ENCODE results near the gene TMC5.
"Not testable (repeated sequence)": the region's sequence is repeated elsewhere in the genome, so short reads cannot be mapped to it uniquely, and the experiment has no call there.

Gene TMC5

GRCh38 chr16:19410435-19411171 lies 7.1 kb upstream of the TMC5 start:
- no peak for DNase-seq

DNA sequence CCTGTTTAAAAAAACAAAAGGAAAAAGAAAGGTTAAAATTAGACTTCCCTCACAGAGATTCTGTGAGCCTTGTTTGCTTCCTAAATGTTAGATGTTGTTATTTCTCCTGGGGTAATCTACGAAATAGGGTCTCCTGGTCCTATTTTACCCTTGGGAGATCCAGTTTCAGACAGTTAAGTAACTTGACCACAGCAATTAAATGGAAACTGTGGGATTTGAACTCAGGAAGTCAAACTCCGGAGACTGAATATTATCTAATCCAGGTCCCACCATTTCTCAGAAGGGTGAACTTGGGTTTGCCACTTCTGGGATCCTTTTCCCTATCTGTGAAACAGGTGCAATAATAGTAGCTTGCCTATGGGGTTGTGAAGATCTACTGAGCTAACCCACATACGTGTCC lies 6.4 kb upstream of the TMC5 start:
- no peak for DNase-seq

- DNase-seq = not testable (repeated sequence)
These were observed 5.6 kb upstream of the TMC5 start for GRCh38 chr16:19412055-19412454.

GRCh38 chr16:19415461-19415860 lies 2.2 kb upstream of the TMC5 start:
- no peak for DNase-seq

DNA sequence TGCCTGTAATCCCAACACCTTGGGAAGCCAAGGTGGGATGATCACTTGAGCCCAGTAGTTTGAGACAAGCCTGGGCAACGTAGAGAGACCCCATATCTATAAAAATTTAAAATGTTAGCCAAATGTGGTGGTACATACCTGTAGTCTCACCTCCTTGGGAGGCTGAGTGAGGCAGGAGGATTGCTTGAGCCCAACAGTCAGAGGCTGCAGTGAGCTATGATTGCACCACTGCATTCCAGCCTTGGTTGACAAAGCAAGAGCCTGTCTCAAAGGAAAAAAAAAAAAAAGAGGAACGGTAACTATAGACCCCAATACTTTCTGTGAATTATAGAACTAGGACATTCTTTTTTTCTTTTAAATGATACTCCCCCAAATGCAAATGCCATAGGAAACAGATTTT lies 1.8 kb upstream of the TMC5 start:
- no peak for DNase-seq

- DNase-seq = no peak
These were observed 517 bp downstream of the TMC5 start for GRCh38 chr16:19418200-19418599.

- no peak for DNase-seq
These were observed 2.0 kb downstream of the TMC5 start for GRCh38 chr16:19419698-19420075.

DNA sequence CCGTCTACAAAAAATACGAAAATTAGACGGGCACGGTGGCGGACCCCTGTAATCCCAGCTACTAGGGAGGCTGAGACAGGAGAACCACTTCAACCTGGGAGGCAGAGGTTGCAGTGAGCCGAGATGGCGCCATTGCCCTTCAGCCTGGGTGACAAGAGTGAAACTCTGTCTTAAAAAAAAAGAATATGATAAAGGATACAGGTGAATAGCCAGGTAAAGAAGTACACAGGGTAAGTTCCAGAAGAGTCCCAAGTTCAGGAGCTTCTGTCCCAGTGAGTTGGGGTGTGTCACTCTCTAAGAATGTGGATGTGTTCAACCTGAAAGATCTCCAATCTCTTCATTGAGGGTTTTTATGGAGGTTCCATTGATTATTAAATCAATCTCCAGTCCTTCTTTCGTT lies 6.8 kb downstream of the TMC5 start:
- no peak for DNase-seq

DNA sequence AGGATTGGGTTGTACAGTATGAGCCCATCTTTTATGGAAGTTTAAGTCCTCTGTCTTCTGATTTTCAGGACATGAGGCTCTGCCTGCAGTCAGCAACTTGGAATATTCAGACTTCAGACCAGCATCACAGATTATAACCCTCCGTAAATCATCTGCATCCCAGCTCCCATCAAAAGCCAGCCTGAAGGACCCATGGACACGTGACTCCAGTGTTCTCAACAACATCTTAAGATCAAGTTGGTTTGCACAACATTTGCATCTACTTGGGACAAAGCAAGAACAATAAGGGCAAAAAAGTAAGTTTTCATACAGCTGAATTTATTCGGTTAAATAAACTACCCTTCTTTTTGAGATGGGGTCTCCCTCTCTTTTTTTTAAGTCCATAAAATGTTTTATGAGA lies 12.7 kb downstream of the TMC5 start:
- DNase-seq = no peak

GRCh38 chr16:19431636-19432340 lies 14.1 kb downstream of the TMC5 start:
- no peak for DNase-seq

GRCh38 chr16:19432429-19432828 lies 14.7 kb downstream of the TMC5 start:
- DNase-seq = no peak

DNA sequence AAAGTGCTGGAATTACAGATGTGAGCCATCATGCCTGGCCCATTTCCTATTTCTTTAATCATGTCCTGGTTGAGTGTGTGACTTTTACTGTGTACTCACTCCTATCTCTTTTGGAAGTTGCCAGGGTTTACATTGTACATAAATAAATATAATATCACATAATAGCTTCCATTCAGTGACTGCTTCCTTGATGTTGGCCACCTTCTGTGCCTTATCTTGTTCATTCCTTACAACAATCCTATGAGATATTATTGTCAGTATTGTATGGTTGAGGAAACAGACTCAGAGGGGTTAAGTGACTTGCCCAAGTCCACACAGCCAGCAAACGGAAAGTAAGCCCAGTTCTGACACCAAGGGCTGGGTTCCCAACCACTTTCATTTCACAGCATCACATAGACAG lies 16.9 kb downstream of the TMC5 start:
- DNase-seq = no peak

- no peak for DNase-seq
These were observed 18.9 kb downstream of the TMC5 start for GRCh38 chr16:19436540-19436939.

DNA sequence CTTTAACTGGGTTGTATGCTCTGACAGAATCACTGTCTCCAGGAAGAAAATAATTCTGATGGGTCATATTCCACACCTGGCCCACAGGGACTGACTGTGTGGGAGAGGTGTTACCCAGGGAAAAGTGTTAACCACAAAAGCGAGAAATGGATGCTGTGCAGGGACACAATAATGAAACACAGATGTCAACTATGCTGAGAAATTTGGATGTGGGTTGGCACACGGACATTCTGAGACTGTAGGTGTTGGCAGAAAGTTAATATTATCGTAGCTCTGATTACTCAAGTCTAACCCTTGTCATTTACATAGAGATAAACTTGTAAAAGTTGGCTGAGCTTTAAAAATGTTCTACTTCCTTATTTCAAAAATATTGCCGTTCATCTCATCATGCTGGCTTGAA lies 19.6 kb downstream of the TMC5 start:
- no peak for DNase-seq

- DNase-seq = no peak
These were observed 21.1 kb downstream of the TMC5 start for GRCh38 chr16:19438739-19439138.

DNA sequence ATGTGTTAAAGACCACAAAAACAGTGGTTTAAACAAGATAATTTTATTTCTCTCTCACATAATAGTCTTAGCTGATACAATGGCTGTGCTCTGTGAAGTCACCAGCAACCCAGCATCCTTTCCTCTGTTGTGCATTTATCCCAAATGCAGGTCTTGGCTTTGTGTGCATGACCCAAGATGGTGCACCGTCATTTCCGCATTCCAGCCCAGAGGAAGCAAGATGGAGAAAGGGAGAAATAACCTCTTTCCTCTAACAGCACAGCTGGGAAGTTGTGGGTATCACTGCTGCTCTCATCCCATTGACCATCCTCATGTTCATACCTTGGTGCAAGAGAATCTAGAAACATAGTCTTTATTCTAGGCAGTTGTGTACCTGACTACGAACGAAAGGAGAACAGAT lies 21.8 kb downstream of the TMC5 start:
- no peak for DNase-seq

DNA sequence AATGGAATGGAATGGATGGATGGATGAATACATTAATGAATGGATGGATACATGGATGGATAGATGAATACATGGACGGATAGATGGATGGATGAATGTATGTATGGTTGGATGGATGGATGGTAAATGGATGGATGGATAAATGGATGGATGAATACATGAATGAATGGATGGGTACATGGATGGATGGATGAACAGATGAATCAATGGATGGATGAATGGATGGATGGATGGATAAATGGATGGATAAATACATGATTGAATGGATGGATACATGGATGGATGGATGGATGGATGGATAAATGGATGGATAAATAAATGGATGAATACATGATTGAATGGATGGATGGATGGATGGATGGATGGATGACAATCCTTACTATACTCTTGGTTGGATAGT lies 26.0 kb downstream of the TMC5 start:
- no peak for DNase-seq

DNA sequence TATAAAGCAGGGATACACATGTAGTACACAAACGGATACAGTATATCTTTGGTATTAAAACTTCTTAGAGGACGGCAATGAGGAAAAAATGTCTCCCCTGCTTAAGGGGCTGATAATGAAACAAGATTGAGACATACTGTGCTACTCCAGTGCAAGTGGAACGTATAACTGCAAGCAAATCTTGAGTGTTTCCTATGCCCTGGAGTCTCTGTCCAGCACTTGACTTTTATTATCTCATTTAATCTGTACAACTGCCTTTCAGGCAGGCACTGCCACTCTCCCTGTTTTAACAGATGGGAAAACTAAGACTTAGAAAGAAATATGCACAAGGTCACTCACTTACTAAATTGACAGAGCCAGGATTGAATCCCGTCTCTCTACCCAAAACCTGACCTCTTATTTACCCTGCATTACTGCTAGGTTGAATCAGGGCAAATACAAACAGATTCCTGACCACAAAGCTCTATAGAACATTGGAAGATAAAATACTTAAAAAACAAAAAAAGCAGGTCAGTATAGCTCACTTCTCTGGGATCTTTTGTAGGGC lies 28.7 kb downstream of the TMC5 start:
- no peak for DNase-seq

GRCh38 chr16:19446886-19447285 lies 29.2 kb downstream of the TMC5 start:
- no peak for DNase-seq

- no peak for DNase-seq
These were observed 32.5 kb downstream of the TMC5 start for GRCh38 chr16:19450186-19450585.

GRCh38 chr16:19458722-19459379 lies 41.2 kb downstream of the TMC5 start:
- DNase-seq = no peak

DNA sequence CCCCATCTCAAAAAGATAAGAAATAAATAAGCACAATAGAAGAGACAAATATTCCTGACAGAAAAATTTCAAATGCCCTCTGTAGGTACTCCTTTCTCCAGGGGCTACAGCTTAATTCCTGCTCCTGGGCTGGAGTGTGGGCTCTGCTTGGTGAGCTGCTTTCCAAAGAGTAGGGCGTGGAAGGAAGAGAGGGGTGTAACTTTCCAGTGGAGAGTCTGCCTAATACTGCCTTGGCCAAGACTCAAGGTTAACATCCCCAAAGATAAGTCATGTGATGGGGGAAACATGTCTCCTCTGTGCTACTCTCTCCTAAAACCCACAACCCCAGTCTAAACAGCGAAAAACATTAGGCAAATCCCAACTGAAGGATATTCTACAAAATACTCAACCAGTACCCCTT lies 42.7 kb downstream of the TMC5 start:
- no peak for DNase-seq

DNA sequence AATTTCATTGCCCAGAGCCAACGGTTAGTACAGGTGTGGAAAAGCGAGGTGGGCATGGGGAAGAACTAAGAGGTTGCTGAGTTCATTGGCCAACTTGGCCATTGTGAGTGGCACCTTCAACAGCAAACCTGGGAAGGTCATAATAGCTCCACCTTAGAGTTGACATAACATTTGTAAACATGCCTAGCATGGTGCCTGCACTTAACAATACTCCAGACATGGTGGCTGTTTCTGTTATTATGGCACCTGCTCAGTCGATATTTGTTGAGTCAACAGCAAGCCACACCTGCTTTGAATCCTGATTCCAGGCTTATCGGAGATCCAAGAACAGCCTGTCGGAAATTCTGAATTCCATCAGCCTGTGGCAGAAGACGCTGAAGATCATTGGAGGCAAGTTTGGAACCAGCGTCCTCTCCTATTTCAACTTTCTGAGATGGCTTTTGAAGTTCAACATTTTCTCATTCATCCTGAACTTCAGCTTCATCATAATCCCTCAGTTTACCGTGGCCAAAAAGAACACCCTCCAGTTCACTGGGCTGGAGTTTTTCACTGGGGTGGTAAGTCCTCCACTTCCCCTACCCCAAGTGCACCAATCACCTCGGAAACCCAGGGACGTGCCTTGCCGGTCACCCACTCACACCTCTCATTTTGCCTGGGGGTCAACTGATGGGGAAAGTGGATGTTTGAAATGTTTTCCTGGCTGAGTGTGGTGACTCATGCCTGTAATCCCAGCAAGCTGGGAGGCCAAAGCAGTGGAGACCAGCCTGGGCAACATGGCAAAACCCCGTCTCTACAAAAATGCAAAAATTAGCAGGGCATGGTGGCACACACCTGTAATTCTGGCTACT lies 46.0 kb downstream of the TMC5 start:
- DNase-seq = no peak

All from CD4-positive, alpha-beta T cell treated with Interleukin-17A for 1 hour (primary cell).